Endothelial cell of hepatic sinusoid (primary cell): ENCODE measurements around the gene MYO1H.

Experiments used
- in situ Hi-C: cut with HindIII; loops from 2 replicates; pipeline ENCODE4 v1.10.0; 2017; ENCODE audit warnings: low sequenced_read_pairs

MYO1H gene

GRCh38 chr12:109443794-109444193 lies 96.1 kb downstream of the MYO1H start:
- in situ Hi-C loops, result no loop called here

DNA sequence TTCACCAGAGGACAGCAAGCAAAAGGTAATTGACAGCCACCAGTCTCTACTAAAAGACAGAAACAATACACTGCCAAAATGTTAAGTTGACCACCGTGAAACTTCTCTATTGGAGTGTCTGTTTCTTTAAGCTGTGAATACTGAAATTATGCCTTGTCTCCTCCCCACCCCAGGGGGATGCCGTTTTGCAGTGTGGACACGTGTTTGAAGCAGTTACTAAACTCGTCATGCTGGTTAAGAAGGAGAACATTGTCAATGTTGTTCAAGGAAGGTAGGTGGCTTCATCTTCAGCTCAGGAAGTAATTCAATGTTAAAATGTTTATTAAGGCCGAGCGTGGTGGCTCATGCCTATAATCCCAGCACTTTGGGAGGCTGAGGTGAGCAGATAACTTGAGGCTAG lies 96.6 kb downstream of the MYO1H start:
- in situ Hi-C loops, result no loop called here

- in situ Hi-C loops, result no loop called here
Measured at GRCh38 chr12:109445191-109445609, 97.5 kb downstream of the MYO1H start.

- in situ Hi-C loops, result no loop called here
Measured at GRCh38 chr12:109446869-109447268, 99.2 kb downstream of the MYO1H start.

DNA sequence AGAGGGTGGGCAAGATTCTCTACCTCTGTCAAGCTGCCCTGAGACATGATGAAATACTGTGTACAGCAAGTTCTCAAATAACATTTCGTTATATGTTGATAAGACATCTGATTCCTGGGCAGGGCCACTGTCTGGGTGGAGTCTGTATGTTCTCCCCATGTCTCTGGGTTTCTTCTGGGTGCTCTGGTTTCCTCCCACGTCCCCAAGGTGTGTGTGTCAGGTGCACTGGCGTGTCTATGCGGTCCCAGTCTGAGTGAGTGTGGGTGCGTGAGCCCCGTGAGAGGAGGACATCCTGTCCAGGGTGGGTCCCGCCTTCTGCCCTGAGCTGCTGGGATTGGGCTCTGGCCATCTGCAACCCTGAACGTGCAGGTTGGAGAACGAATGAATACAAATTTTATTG lies 99.8 kb downstream of the MYO1H start:
- in situ Hi-C loops, result no loop called here

GRCh38 chr12:109448272-109448671 lies 100.6 kb downstream of the MYO1H start:
- in situ Hi-C loops, result no loop called here

- in situ Hi-C loops, result no loop called here
Measured at GRCh38 chr12:109448707-109449390, 101.1 kb downstream of the MYO1H start.

DNA sequence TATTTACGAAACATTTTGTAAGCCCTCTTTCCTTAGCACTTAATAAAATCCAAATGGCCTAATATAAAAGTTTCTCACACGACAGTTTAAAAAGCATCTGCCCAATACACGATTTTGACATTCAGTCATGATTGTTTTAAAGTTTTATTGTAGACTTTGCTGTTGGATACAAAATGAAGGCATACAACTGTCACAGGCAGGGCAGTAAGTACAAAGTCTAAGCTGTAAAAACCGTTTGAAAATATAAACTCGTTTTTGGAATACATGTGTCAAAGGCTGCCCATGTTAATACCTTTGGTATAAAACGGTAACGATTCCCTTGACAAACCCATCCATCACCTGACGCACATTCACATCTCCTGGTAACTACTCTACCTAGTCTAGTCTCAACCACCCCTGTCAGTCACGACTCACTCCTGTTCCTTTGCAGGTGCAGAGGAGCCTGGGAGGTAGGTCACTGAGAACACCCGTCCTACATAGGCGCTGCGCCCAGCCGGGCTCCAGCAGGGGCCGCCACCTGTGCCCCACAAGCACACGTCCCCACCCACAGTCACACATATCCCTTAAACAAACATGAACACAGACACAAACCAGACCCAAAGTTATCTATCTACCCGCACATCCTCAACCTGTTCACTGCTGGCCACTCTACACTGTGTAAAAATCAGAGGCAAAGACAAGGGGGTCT lies 102.3 kb downstream of the MYO1H start:
- in situ Hi-C loops, result no loop called here

DNA sequence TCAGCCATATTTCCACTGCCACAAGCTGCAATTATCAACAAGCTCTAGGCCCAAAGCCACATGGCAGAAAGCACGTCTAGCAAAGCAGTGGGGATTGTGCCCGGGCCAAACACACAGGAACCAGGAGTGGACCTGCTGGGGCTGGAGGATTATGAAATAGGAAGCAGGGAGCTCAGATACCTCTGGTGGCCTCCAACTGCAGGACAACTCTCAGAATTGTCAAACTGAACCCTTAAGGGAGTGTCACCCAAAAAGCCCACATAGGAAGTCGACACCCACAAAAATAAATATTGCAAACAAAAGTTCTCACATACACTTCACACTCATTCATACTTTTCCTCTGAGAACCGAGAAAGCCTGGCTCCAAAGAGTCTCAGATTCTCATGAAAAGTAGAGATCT lies 103.3 kb downstream of the MYO1H start:
- in situ Hi-C loops, result no loop called here

GRCh38 chr12:109451400-109451799 lies 103.7 kb downstream of the MYO1H start:
- in situ Hi-C loops, result no loop called here

GRCh38 chr12:109452489-109452888 lies 104.8 kb downstream of the MYO1H start:
- in situ Hi-C loops, result no loop called here

- in situ Hi-C loops, result no loop called here
Measured at GRCh38 chr12:109455706-109456105, 108.0 kb downstream of the MYO1H start.

DNA sequence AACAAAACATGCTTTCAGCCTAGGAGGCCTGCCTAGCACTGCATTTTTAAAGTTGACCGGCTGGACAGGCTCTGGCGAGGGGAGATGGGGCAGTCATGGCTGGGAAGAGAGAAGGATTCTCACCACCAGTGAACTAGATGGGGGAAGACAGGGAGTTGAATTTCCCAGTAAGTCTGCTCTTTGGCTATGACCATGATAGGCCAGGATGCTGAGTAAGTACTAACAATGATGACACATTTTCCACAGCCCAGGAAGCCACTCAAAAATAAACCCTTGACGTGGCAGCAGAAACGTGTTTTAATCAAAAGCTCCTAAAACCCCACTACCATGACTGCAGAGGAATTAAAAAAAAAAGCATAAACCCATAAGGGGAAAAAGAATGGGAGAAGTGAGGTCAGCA lies 110.4 kb downstream of the MYO1H start:
- in situ Hi-C loops, result no loop called here

DNA sequence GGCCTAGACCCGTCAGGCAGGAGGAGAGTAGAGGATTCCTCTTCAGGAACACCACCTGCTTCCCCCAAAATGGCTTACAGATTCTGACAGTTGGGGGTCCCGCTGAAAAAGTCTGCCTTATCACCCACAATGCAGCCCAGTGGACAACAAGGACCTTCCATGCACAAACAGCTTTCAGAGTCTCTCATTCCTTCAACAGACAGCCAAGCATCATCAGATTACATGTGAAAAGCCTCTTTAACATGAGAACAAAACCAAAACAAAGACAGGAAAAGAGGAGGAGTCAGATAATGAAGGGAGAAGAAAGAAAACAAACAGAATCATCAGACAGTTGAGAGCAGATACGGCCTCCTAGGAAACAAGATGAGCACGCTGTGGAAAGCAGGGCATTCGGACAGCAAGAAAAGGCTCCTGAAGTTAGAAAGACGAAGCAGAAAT lies 111.1 kb downstream of the MYO1H start:
- in situ Hi-C loops, result no loop called here

DNA sequence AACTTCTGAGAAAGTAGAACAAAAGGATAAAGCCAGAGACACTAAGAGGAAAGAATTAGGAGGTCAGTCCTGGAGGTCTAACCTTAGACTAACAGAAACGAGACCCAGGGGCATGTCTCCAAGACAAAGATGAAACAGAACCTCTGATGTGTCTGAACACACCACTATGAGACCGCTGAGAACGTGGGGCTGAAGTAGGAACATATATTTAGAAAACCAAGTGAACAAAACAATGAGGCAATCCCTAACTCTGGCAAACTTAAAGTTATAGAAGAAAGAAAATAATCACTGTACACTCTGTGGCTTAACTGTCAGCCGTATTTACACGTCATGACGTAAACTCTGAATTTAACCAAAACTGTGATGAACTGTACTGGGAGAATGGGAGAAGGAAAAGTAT lies 111.5 kb downstream of the MYO1H start:
- in situ Hi-C loops, result no loop called here

GRCh38 chr12:109460538-109460937 lies 112.8 kb downstream of the MYO1H start:
- in situ Hi-C loops, result no loop called here

DNA sequence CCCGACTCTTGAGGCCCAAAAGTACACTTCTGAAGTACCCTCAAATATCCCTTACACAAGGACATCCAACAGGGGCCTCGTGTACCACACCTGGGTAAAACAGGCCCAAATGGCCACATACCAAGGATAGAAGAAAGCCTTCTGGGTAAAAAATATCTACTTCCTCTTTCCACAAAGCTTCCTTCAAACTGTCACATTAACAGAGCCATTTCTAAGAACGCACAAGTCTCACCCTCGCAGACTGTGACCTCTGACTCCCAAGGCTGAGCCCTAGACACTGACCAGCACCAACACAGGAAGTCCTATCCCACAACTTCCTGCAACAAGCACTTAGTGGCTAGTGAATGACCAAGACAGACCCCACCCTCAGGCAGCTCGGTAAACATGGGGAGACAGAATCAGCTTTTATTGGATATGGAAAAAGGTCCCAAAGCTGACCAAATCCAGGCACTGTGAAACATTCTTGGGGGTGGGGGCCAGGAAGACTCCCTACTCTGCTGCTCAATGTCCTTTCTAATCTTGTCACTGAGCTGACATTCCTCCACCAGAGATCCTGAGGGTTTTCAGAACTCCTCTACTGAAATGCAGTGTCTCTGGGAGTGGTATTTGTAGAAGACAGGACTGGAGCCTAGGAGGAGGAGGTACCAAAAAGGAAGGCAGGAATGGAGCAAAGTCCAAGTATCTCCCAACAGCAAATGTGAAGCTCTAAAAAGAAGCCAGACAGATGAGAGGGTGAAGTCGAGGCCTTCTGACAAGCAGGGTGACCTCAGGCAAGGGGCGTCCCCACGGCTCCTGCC lies 113.5 kb downstream of the MYO1H start:
- in situ Hi-C loops, result no loop called here

DNA sequence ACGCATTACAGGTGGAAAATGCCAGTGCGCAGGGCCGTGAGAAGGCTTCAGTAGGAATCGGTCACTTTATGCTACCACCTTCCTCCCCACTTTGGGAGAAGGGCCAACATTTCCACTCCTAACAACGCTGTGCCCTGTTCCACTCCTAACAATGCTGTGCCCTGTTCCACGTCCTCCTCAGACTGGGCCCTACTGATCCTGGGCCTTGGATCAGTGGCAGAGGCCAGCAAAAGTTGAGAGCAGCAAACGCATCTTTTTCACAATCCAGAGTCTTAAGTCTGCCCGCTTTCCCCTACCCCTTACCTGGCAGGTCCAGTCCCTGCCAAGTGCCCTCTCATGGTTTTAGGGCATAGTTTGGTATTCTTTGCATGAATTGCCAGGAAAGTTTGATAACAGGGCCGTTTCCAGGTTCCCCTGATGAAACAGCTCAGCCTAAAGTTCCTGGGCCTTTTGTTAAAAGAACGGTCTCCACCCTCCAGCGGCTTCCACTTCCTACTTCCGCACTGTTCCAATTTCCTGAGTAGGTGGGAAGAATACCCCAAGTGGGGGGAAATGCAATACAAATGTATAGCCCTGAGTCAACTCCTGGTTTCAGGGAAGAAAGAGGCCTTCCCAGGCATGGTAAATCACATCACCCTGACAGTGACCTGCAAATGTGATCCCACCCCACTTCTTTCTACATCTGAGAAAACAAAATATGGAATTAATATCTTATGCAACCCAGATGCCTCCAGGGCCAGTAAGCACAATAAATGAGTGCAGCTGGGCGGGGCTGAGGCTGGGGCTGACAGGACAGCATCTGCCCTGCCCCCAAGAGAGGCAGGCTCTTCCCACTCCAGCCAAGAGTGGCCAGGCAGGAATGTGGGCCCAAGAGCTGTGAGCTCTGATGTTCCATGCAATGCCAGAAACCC lies 114.4 kb downstream of the MYO1H start:
- in situ Hi-C loops, result no loop called here

DNA sequence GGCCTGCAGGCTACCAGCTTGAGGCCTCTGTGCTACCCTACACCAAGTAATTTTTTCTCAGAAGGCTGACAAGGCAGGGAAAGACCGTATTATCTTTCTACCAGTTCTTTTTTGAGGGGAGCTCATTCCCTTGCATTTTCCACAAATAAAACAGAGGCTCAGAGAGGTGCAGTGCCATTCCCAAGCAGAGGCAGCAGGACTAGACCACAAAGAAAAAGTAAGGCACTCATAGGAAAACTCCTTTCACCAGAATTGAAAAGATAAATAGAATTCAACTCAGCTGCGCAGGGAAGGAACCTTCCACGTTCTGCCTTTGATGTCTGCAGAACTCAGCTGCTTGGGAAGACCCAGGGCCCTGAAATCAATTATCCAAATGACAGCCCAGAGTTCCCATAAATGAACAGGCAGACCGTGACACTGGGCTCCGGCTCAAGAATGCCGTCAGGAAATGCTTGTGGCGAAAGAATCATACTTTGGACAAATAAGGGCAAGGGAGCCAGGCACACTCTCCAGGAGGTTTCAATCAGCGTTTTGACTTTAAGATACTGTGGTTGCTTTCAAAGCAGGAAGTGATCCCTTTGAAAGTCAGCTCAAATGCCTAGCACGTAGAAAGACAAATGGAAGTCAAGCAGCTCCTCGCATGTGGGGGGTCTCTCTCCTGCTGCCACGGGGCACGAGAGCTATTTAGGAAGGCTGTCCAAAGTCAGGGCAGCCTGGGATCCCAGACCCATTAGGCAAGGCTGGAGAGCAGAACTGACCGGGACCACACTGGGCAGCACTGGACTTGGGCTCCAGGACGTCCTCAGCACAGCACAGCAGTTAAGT lies 115.4 kb downstream of the MYO1H start:
- in situ Hi-C loops, result no loop called here

GRCh38 chr12:109463756-109464155 lies 116.1 kb downstream of the MYO1H start:
- in situ Hi-C loops, result no loop called here
